ENCODE results near the gene CTSZ. TPM values are rescaled to one million over a fixed set of nuclear protein-coding genes. Genes with fewer than 3 reads are reported as not detected.
"Not testable (repeated sequence)": the region's sequence is repeated elsewhere in the genome, so short reads cannot be mapped to it uniquely, and the experiment has no call there.

Gene CTSZ
- total RNA-seq, 1 experiment from 2014 or later, result 37.6 TPM

DNA sequence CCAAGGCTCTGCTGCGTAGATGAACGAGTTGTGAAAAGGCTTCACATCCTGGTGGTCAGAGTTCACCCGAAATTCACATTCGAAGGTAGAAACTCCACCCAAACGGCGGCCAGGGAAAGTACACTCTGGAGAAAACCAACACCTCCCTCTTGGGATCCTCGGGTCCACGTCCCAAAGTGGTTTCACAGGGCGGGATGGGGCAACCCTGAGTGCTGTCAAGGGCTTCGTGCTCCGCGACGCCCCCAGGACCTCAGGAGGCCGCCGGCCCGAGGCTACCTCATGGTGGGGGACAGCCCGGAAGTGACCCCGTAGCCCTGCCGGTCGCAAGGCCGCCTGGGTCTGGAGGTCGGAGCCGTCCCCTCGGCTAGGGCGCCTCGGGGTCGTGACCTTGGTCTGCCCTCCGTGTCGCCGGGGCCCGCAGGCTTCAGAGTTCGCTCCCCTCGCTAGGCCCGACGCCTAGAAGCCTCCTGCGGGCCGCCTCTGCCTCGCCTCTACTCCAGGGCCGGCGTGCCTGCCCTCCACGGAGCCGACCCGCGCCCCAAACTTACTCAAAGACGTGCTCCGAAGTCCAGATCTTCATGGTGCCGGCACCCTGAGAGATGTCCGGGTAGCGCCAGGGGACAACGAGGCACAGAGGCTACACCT is 35.2 kb upstream of the CTSZ start, which contains the start of gene PRELID3B:
Gene PRELID3B, minus strand, starts transcription at position 636 of the 645 bp plus-strand sequence. Its CDS starts 56 bp downstream, at position 580.
- no peak within 1 kb of the TSS for H2BK5ac ChIP-seq (ENCODE audit: insufficient read length, low read length)
- H2BK20ac ChIP-seq (ENCODE audit: low read depth, low read length, poor library complexity, severe bottlenecking), result no peak within 1 kb of the TSS
- no peak within 1 kb of the TSS for H2AFZ ChIP-seq (ENCODE audit: low read length)
- H3K27me3 ChIP-seq (ENCODE audit: insufficient read depth, low read length), result no peaks in the 10 kb centered on the region
- no peak within 1 kb of the TSS for H3K27ac ChIP-seq (ENCODE audit: insufficient read length, low read depth, low read length)
- Mint-ChIP-seq H3K9me3 (no peaks in the 10 kb centered on the region; a peak in 1 of 5 replicates), H3K36me3 (ENCODE audit: insufficient read depth in 1 of 3, low read depth in 3 of 3) (peaks cover 12 to 25% (median 22%) of the 10 kb centered on the region in 3 experiments; a peak in 6 of 7 replicates), H3K4me3 (peak within 1 kb of the TSS; percentile 88 to 92), H3K27me3 (ENCODE audit: low read depth) (peaks cover 6% of the 10 kb centered on the region; the same call in 1 of the 2 replicates), H3K27ac (peak within 1 kb of the TSS in 2 of 3 experiments; percentile 70 to 97; a peak in 3 of 7 replicates), H3K4me1 (peaks cover 13 to 18% of the 10 kb centered on the region in 2 experiments)
- H3T11ph ChIP-seq (ENCODE audit: low read length), result no peak within 1 kb of the TSS
- H3K9ac ChIP-seq (ENCODE audit: extremely low read depth, insufficient read length, low read length), result peak within 1 kb of the TSS; percentile 56
- no peak within 1 kb of the TSS for H3K4ac ChIP-seq (ENCODE audit: low read depth, low read length)
- DNase-seq, result no peak
- peak within 1 kb of the TSS; percentile 94 for H3K4me2 ChIP-seq (ENCODE audit: insufficient read depth, insufficient read length, low read length)
- H4K91ac ChIP-seq (ENCODE audit: insufficient read length, low read depth, low read length), result no peak within 1 kb of the TSS
- no peak within 1 kb of the TSS for H2BK15ac ChIP-seq (ENCODE audit: low read depth, low read length)
- no peak within 1 kb of the TSS for H3K18ac ChIP-seq (ENCODE audit: insufficient read length, low read depth, low read length)
- no peak within 1 kb of the TSS for H2AK5ac ChIP-seq (ENCODE audit: insufficient read length, low read length)
- H4K5ac ChIP-seq (ENCODE audit: insufficient read length, low read depth, low read length), result no peak within 1 kb of the TSS
- TF ChIP-seq, protein P1, sequence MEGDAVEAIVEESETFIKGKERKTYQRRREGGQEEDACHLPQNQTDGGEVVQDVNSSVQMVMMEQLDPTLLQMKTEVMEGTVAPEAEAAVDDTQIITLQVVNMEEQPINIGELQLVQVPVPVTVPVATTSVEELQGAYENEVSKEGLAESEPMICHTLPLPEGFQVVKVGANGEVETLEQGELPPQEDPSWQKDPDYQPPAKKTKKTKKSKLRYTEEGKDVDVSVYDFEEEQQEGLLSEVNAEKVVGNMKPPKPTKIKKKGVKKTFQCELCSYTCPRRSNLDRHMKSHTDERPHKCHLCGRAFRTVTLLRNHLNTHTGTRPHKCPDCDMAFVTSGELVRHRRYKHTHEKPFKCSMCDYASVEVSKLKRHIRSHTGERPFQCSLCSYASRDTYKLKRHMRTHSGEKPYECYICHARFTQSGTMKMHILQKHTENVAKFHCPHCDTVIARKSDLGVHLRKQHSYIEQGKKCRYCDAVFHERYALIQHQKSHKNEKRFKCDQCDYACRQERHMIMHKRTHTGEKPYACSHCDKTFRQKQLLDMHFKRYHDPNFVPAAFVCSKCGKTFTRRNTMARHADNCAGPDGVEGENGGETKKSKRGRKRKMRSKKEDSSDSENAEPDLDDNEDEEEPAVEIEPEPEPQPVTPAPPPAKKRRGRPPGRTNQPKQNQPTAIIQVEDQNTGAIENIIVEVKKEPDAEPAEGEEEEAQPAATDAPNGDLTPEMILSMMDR (conservative IDR thresholded peaks at IDR 0.05), result no peak
- H3K14ac ChIP-seq (ENCODE audit: insufficient read depth, low read length), result peak within 1 kb of the TSS; percentile 83
- H4K8ac ChIP-seq (replicated peaks; ENCODE audit: insufficient read length, low read depth, low read length), result no peak within 1 kb of the TSS
- H3K56ac ChIP-seq (ENCODE audit: insufficient read length, low read depth, low read length), result no peak within 1 kb of the TSS
- peaks cover 9% of the 10 kb centered on the region for H3K23me2 ChIP-seq (ENCODE audit: insufficient read length, low read depth, low read length, poor library complexity, severe bottlenecking)
- no peaks in the 10 kb centered on the region for H3K9me3 ChIP-seq (ENCODE audit: control insufficient read depth, low read depth, low read length)
- WGBS (ENCODE audit: extremely low coverage, insufficient read length, low lambda C conversion rate), result no CpG with 5 or more reads among the region's 50 CpGs
- no peaks in the 10 kb centered on the region for H4K20me1 ChIP-seq (ENCODE audit: control insufficient read depth, insufficient read depth, insufficient read length)
- H3K23ac ChIP-seq (ENCODE audit: insufficient read length, low read depth, low read length), result no peak within 1 kb of the TSS
- no peak within 1 kb of the TSS for H2BK120ac ChIP-seq (ENCODE audit: low read depth, low read length, poor library complexity, severe bottlenecking)
- H3K79me2 ChIP-seq (ENCODE audit: insufficient read depth, low read length), result peaks cover 10% of the 10 kb centered on the region
- H3K4me1 ChIP-seq (ENCODE audit: insufficient read depth, low read length), result no peaks in the 10 kb centered on the region
- H2BK12ac ChIP-seq (ENCODE audit: insufficient read length, low read depth, low read length), result no peak within 1 kb of the TSS
- no peaks in the 10 kb centered on the region for H3K79me1 ChIP-seq (ENCODE audit: insufficient read depth, low read depth, low read length, poor library complexity, severe bottlenecking)

DNA sequence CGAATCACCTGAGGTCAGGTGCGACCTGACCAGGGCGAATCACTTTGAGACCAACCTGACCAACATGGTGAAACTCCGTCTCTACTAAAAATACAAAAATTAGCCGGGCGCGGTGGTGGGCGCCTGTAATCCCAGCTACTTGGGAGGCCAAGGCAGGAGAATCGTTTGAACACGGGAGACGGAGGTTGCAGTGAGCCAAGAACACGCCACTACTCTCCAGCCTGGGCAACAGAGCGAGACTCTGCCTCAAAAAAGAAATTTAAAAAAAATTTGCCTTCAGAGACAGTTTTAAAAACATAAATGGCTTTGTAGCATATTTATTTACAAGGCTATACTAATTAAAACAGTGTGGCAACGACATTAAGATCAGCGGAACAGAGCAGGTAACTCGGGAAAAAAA is 34.4 kb upstream of the CTSZ start:
- not testable (repeated sequence) for H4K5ac ChIP-seq (ENCODE audit: insufficient read length, low read depth, low read length); H4K8ac ChIP-seq (replicated peaks; ENCODE audit: insufficient read length, low read depth, low read length); H2AK5ac ChIP-seq (ENCODE audit: insufficient read length, low read length); H2AFZ ChIP-seq (ENCODE audit: low read length); H3K27me3 Mint-ChIP-seq (ENCODE audit: low read depth); DNase-seq; H3K27ac ChIP-seq (ENCODE audit: insufficient read length, low read depth, low read length); H3K23me2 ChIP-seq (ENCODE audit: insufficient read length, low read depth, low read length, poor library complexity, severe bottlenecking); H3K23ac ChIP-seq (ENCODE audit: insufficient read length, low read depth, low read length); H2BK15ac ChIP-seq (ENCODE audit: low read depth, low read length); H2BK20ac ChIP-seq (ENCODE audit: low read depth, low read length, poor library complexity, severe bottlenecking); H3K9me3 ChIP-seq (ENCODE audit: control insufficient read depth, low read depth, low read length); H4K91ac ChIP-seq (ENCODE audit: insufficient read length, low read depth, low read length); H4K20me1 ChIP-seq (ENCODE audit: control insufficient read depth, insufficient read depth, insufficient read length); H3K27me3 ChIP-seq (ENCODE audit: insufficient read depth, low read length); H2BK120ac ChIP-seq (ENCODE audit: low read depth, low read length, poor library complexity, severe bottlenecking); H3T11ph ChIP-seq (ENCODE audit: low read length); H3K9me3 Mint-ChIP-seq; H3K4ac ChIP-seq (ENCODE audit: low read depth, low read length); H2BK5ac ChIP-seq (ENCODE audit: insufficient read length, low read length); H3K4me1 ChIP-seq (ENCODE audit: insufficient read depth, low read length); H3K18ac ChIP-seq (ENCODE audit: insufficient read length, low read depth, low read length); H3K56ac ChIP-seq (ENCODE audit: insufficient read length, low read depth, low read length); H3K79me1 ChIP-seq (ENCODE audit: insufficient read depth, low read depth, low read length, poor library complexity, severe bottlenecking); H2BK12ac ChIP-seq (ENCODE audit: insufficient read length, low read depth, low read length); H3K27ac Mint-ChIP-seq; H3K14ac ChIP-seq (ENCODE audit: insufficient read depth, low read length)
- WGBS (ENCODE audit: extremely low coverage, insufficient read length, low lambda C conversion rate), result no CpG with 5 or more reads among the region's 16 CpGs
- Histone ChIP-seq H3K79me2 (ENCODE audit: insufficient read depth, low read length) (peaks cover 10% of the 10 kb centered on the region), H3K9ac (ENCODE audit: extremely low read depth, insufficient read length, low read length) (peak overlapping the region; percentile 56), H3K4me2 (ENCODE audit: insufficient read depth, insufficient read length, low read length) (peak overlapping the region; percentile 94)
- Mint-ChIP-seq H3K4me1 (peaks cover 13 to 18% of the 10 kb centered on the region in 2 experiments), H3K36me3 (ENCODE audit: insufficient read depth in 1 of 3, low read depth in 3 of 3) (peaks cover 17 to 33% (median 30%) of the 10 kb centered on the region in 3 experiments; a peak in 6 of 7 replicates), H3K4me3 (peak overlapping the region; percentile 88 to 92)

Data from H9 (cell line).